Stimulated activated CD8-positive, alpha-beta memory T cell treated with anti-CD3 and anti-CD28 coated beads, Interleukin-7, amount 100 ng/mL, for 24 hours (primary cell): ENCODE results near the gene CALCOCO2.
A peak's percentile ranks its signal among the peaks of the same experiment; 100 is the strongest.

Experiments used
- DNase-seq: peaks from one replicate; pipeline ENCODE4 v3.0.0-alpha.2; 2020; ENCODE audit warnings: low read depth

CALCOCO2 gene

GRCh38 chr17:48873696-48874443 lies 43.0 kb downstream of the CALCOCO2 start:
- DNase-seq, result no peak

DNA sequence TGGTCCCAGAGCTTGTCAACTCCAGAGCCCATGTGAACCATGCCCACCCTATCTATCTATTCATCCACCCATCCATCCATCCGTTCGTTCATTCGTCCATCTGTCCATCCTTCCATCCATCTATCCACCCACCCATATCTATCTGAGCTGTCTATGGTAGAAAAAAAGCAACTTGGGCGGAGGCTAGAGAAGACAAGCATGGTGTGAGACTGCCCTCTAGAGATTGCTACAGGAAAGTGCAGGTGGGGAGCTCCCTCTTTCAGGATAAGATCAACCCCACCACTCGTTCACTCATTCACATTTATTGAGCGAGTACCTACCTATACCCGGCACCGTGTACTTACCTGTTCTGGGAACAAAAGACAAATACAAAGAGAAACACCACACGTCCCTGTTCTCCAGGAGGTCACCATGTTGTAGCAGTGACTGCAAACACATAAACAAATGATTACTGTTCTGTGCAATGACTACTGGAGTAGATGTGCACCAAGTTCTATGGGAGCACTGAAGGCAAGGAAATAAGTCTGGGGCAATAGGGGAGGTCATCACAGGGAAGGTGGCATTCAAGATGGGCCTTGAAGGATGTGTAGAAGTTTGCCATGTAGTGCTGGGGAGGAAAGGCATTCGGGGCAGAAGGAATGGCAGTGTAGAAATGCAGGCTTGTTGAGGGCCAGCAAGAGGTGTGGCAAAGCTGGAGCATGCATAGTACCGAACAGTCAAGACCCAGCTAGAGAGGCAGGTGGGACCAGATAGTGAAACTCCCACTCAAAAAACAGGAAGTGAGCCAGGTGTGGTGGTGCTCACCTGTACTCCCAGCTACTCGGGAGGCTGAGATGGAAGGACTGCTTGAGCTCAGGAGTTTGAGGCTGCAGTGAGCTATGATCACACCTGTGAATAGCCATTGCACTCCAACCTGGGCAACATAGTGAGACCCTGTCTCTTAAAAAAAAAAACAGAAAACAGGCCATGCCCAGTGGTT lies 48.4 kb downstream of the CALCOCO2 start:
- no peak for DNase-seq

GRCh38 chr17:48882272-48882671 lies 51.4 kb downstream of the CALCOCO2 start:
- DNase-seq, result no peak

DNA sequence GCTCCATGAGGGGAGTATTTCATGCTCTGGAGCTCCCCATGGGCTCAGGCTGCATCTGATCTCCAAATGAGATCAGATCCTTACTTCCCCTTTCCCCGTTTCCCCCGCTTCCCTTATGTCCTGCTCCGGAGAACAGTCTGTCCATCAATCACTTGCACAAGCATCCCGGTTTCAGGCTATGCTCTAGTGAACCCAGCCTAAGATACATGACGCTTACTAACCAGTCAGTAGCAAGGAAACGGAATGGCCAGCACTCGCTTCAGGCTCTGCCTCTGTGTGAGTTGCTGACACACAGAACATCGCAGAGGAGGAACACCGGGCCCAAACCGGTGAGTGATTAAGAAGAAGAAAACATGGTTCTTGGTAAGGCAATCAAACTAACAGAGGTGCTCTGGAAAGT lies 52.3 kb downstream of the CALCOCO2 start:
- DNase-seq, result no peak

- no peak for DNase-seq
Observed at GRCh38 chr17:48890086-48890485, 59.3 kb downstream of the CALCOCO2 start.

- no peak for DNase-seq
Observed at GRCh38 chr17:48892940-48893645, 62.3 kb downstream of the CALCOCO2 start.

GRCh38 chr17:48893646-48894508 lies 63.0 kb downstream of the CALCOCO2 start:
- no peak for DNase-seq

GRCh38 chr17:48894886-48895285 lies 64.1 kb downstream of the CALCOCO2 start:
- no peak for DNase-seq

GRCh38 chr17:48901241-48901640 lies 70.4 kb downstream of the CALCOCO2 start:
- DNase-seq, result no peak

DNA sequence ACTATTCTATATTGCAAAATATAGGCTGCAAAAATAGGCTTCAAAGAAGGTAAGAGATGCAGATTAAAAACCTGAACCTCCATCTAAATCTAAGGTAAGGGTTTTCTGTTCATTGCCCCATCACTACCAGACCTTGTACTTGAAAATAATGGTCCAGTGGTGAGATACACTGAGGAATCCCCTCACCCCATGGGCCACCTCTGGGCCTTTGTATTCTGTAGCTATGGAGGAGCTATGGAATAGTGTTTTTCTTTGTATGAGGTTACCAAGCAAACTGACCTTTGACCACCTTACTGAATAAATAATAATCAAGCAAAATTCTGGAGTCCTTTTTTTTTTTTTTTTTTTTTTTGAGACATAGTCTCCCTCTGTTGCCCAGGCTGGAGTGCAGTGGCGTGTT lies 72.6 kb downstream of the CALCOCO2 start:
- DNase-seq, result no peak

DNA sequence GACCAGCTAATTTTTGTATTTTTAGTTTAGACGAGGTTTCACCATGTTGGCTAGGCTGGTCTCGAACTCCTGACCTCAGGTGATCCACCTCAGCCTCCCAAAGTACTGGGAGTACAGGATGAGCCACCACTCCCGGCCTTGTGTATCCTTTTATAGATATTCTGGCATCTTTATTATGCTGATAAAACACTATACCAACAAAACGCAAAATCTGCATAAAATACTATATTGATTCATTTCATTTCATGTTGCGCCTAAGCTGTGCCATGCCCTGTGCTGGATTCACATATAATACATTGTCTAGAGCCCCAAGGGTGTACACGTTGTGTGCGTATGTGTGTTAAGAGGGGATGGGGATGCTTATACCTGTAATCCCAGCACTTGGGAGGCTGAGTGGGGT lies 73.6 kb downstream of the CALCOCO2 start:
- DNase-seq, result no peak

GRCh38 chr17:48905987-48906515 lies 75.2 kb downstream of the CALCOCO2 start:
- no peak for DNase-seq

DNA sequence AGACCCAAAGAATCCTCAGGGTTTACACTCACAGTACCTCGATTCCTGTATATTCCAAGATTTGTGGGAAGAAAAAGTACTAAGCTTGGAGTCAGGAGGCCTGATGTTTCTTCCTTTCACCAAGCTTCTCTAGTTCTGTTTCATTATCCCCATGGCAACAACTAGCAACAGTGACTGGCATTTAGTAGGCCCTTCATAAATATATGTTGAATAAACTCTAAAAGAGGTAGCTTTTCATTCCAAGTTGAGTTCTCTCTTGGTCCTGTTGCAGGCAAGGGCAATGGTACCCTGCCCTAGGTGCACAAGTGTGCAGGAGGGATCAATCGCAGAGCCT lies 76.8 kb downstream of the CALCOCO2 start:
- DNase-seq, result no peak

- peak; percentile 67 for DNase-seq
Observed at GRCh38 chr17:48908047-48908843, 77.4 kb downstream of the CALCOCO2 start, which contains the start of gene UBE2Z. TSS of gene UBE2Z (plus strand) at chr17:48908407. CDS start at chr17:48908504, 97 bp downstream.

- DNase-seq, result peak; percentile 90
Observed at GRCh38 chr17:48908853-48909394, 78.1 kb downstream of the CALCOCO2 start.

DNA sequence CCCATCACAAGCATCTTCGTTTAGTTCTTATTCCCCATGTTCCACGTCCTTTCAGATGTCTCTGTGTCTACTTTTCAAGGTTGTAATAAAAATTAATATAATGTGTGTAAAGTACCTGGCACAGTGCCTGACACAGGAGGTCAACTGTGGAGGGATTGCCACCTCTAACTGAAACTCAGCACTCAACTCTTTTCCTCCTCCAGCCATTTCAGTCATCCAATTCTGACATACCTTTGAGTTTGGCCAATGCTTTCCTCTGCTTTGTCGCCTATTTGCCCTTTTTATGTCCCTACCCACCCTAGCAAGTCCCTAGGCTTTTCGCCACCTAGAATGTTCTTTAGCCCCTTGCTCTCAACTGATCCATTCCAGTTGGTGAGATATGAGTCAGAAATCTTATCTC lies 78.9 kb downstream of the CALCOCO2 start:
- no peak for DNase-seq

GRCh38 chr17:48910370-48910769 lies 79.5 kb downstream of the CALCOCO2 start:
- DNase-seq, result no peak

- DNase-seq, result no peak
Observed at GRCh38 chr17:48912476-48912875, 81.6 kb downstream of the CALCOCO2 start.
